Testis (tissue), 2 donors: ENCODE measurements around the gene IL17RA.

Source experiments
- POLR2A ChIP-seq: fragments of 450-650 bp; IDR thresholded peaks from one replicate; pipeline ENCODE4 v1.6.1; 2017; ENCODE audit warnings: antibody characterized with exemption, mild to moderate bottlenecking, moderate library complexity
- TF ChIP-seq, protein P1 (sequence below), 3 experiments: fragments of 450-650 bp in 2 of 3; fragments of 200-600 bp in 1 of 3; sonication (generic) in 1 of 3; IDR thresholded peaks; one replicate each; pipeline ENCODE4 v1.5.1; 2016 to 2019; ENCODE audit warnings: antibody characterized with exemption in 3 of 3, mild to moderate bottlenecking in 2 of 3, moderate library complexity in 1 of 3

DNA sequence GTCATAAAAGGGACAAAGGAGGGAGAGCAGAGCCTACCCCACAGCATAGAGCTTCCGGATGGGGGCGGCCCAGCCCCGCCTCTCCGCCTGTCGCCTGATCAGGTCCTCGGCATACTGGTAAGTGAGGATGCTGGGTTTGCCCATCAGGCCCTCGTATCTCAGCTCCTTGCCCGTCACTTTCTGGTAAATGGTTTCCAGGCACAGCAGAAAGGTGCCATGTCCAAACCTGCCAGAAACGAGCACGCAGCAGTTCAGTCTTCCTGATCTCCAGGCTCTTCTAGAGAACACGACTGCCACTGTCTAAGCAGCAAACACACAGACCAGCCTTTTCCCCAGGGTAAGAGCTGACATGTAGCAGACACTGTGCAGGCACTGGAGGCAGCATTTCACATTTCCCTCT is 53.7 kb downstream of the IL17RA start:
- TF ChIP-seq POLR2A: no peak
- TF ChIP-seq, protein P1, sequence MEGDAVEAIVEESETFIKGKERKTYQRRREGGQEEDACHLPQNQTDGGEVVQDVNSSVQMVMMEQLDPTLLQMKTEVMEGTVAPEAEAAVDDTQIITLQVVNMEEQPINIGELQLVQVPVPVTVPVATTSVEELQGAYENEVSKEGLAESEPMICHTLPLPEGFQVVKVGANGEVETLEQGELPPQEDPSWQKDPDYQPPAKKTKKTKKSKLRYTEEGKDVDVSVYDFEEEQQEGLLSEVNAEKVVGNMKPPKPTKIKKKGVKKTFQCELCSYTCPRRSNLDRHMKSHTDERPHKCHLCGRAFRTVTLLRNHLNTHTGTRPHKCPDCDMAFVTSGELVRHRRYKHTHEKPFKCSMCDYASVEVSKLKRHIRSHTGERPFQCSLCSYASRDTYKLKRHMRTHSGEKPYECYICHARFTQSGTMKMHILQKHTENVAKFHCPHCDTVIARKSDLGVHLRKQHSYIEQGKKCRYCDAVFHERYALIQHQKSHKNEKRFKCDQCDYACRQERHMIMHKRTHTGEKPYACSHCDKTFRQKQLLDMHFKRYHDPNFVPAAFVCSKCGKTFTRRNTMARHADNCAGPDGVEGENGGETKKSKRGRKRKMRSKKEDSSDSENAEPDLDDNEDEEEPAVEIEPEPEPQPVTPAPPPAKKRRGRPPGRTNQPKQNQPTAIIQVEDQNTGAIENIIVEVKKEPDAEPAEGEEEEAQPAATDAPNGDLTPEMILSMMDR (IDR thresholded peaks at IDR 0.05): no peak
